ENCODE results near the gene TAOK1.

GRCh38 chr17:29573558-29573869 lies 183.4 kb downstream of the TAOK1 start:
- TF ChIP-seq, protein P1, sequence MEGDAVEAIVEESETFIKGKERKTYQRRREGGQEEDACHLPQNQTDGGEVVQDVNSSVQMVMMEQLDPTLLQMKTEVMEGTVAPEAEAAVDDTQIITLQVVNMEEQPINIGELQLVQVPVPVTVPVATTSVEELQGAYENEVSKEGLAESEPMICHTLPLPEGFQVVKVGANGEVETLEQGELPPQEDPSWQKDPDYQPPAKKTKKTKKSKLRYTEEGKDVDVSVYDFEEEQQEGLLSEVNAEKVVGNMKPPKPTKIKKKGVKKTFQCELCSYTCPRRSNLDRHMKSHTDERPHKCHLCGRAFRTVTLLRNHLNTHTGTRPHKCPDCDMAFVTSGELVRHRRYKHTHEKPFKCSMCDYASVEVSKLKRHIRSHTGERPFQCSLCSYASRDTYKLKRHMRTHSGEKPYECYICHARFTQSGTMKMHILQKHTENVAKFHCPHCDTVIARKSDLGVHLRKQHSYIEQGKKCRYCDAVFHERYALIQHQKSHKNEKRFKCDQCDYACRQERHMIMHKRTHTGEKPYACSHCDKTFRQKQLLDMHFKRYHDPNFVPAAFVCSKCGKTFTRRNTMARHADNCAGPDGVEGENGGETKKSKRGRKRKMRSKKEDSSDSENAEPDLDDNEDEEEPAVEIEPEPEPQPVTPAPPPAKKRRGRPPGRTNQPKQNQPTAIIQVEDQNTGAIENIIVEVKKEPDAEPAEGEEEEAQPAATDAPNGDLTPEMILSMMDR (IDR thresholded peaks at IDR 0.05; ENCODE audit: insufficient read depth, low read depth, low read length) = no peak
- no peak for TF ChIP-seq EZH2 (IDR thresholded peaks at IDR 0.05; ENCODE audit: insufficient read depth, low read length)

All from astrocyte (in vitro differentiated cells and primary cell).